K562 (cell line): Measurements from ENCODE around the gene DENND1A. TPM values are rescaled to one million over a fixed set of nuclear protein-coding genes. Genes with fewer than 3 reads are reported as not detected.
A peak's percentile ranks its signal among the peaks of the same experiment; 100 is the strongest.

Experiments used
- ATAC-seq: fragments of 200-7000 bp; cut with Tn5 transposase; 3 replicates; pipeline ENCODE4 v1.9.1; 2020; ENCODE audit warnings: moderate library complexity
- BruUV-seq: library from RNA; stranded (reverse); fragments of 400-500 nt; replicated peaks from 2 replicates; lab custom pipeline; 2021; lab: Mats Ljungman, UMichigan
- CTCF ChIA-PET: fragments of 300-600 bp; formaldehyde crosslinking; extraction: SDS; loops from one replicate; lab custom pipeline; 2021; ENCODE audit warnings: low intra/inter-chr PET ratio; lab: Yijun Ruan, JAX
- POLR2A ChIA-PET: fragments of 300-600, 350-650 bp; sonication (Branson Sonifier 250); formaldehyde crosslinking; extraction: SDS; loops from one replicate; lab custom pipeline; 2021; ENCODE audit warnings: antibody characterized with exemption, inconsistent platforms; lab: Yijun Ruan, JAX
- DNase-seq, 4 experiments: peaks; one replicate each; pipeline versions ENCODE4 v3.0.0 to v3.0.0-alpha.2; 2011 to 2018; ENCODE audit warnings: low spot score in 3 of 4, mixed read lengths in 3 of 4; ENCODE audit errors: extremely low read depth in 1 of 4
- FAIRE-seq: peaks from 2 replicates; lab custom pipeline; 2011; peaks lifted over from hg19 to GRCh38; lab: Jason Lieb, UNC
- H2AFZ ChIP-seq: 2 replicates; pipeline ENCODE4 v1.6.0; 2011; ENCODE audit warnings: low read depth, low read length, control low read depth, inconsistent platforms
- H3K27ac ChIP-seq: fragments of 200-600 bp; 3 replicates; pipeline ENCODE4 v1.8.0; 2011; ENCODE audit warnings: low read depth, mild to moderate bottlenecking, control low read depth, inconsistent platforms, low read length, moderate library complexity, mixed read lengths; ENCODE audit errors: extremely low read depth
- H3K27me3 ChIP-seq, 2 experiments: fragments of 300-600 bp in 1 of 2; 2 replicates in 1 of 2; 3 replicates in 1 of 2; pipeline versions ENCODE4 v1.6.0 to v1.8.0; 2011; ENCODE audit warnings: inconsistent platforms in 2 of 2, low read length in 2 of 2, mild to moderate bottlenecking in 1 of 2, mixed read lengths in 1 of 2, moderate library complexity in 1 of 2; ENCODE audit not compliant: control insufficient read depth in 2 of 2, insufficient read depth in 2 of 2
- H3K36me3 ChIP-seq: fragments of 300-600 bp; 3 replicates; pipeline ENCODE4 v1.8.0; 2011; ENCODE audit warnings: mild to moderate bottlenecking, low read length, inconsistent platforms; ENCODE audit not compliant: control insufficient read depth, insufficient read depth
- H3K4me1 ChIP-seq, 2 experiments: fragments of 200-600 bp in 1 of 2; replicated peaks in 1 of 2; 2 replicates in 1 of 2; 3 replicates in 1 of 2; pipeline versions ENCODE4 v1.5.1 to v1.8.0; 2011; ENCODE audit warnings: inconsistent platforms in 2 of 2, low read length in 2 of 2, mild to moderate bottlenecking in 1 of 2, mixed read lengths in 1 of 2, moderate library complexity in 1 of 2; ENCODE audit not compliant: control insufficient read depth in 2 of 2, insufficient read depth in 2 of 2
- H3K4me2 ChIP-seq: 2 replicates; pipeline ENCODE4 v1.6.1; 2011; ENCODE audit warnings: low read length, control low read depth, inconsistent platforms, mixed read lengths; ENCODE audit not compliant: insufficient read depth
- H3K4me3 ChIP-seq: fragments of 200-600 bp; sonication (generic), shearing (Covaris generic); 2 replicates; pipeline ENCODE4 v1.5.1; 2016; ENCODE audit warnings: control low read depth, inconsistent platforms
- H3K79me2 ChIP-seq: fragments of 200-600 bp; 3 replicates; pipeline ENCODE4 v1.8.0; 2011; ENCODE audit warnings: low read length, inconsistent platforms; ENCODE audit not compliant: control insufficient read depth, insufficient read depth
- H3K9ac ChIP-seq, 2 experiments: 2 replicates each; pipeline versions ENCODE4 v1.6.0 to v1.6.1; 2011; ENCODE audit warnings: low read depth in 2 of 2, low read length in 2 of 2, control low read depth in 1 of 2, inconsistent platforms in 1 of 2, mild to moderate bottlenecking in 1 of 2, mixed read lengths in 1 of 2; ENCODE audit not compliant: insufficient read depth in 1 of 2
- H3K9me1 ChIP-seq: one replicate; pipeline ENCODE4 v1.6.0; 2011; ENCODE audit warnings: inconsistent platforms, mild to moderate bottlenecking, low read length, moderate library complexity; ENCODE audit not compliant: control insufficient read depth, insufficient read depth
- H3K9me3 ChIP-seq: replicated peaks from 2 replicates; pipeline ENCODE4 v1.5.1; 2011; ENCODE audit warnings: low read depth, low read length, inconsistent platforms; ENCODE audit not compliant: control insufficient read depth, insufficient read depth
- H4K20me1 ChIP-seq: replicated peaks from 2 replicates; pipeline ENCODE4 v1.6.1; 2011; ENCODE audit warnings: low read length, inconsistent platforms, mixed read lengths; ENCODE audit not compliant: control insufficient read depth, insufficient read depth
- SPI1 ChIP-seq: IDR thresholded peaks from 2 replicates; pipeline ENCODE4 v1.6.1; 2011; ENCODE audit warnings: low read depth, low read length, control low read depth, borderline replicate concordance
- WGBS: fragments of 100-300 bp; shearing (Covaris generic); methylation state at CpG from one replicate; pipeline ENCODE4 v1.1.6; 2016; ENCODE audit warnings: low coverage, mixed read lengths; ENCODE audit not compliant: insufficient coverage; ENCODE audit errors: missing lambda C conversion rate; 5-methylcytosine and 5-hydroxymethylcytosine counted together
- in situ Hi-C: fragments of 300-500 bp; cut with MboI; formaldehyde crosslinking; loops from 4 replicates; pipeline ENCODE4 v1.15.0; 2018; ENCODE audit warnings: inconsistent platforms, mixed read lengths
- intact Hi-C: fragments of 100-400 bp; cut with micrococcal nuclease; formaldehyde crosslinking; loops from 2 replicates; pipeline ENCODE4 v1.14.2; 2022
- polyA plus RNA-seq, 8 experiments: library from polyadenylated mRNA; depleted of rRNA in 4 of 8; stranded (reverse) in 5 of 8; unstranded in 3 of 8; fragments of >200 nt; fragmentation: Nextera tagmentation in 2 of 8; fragmentation: Illumina TruSeq in 1 of 8; extraction: Ambion mirVana in 2 of 8; extraction: Trizol in 1 of 8; gene quantifications; 2 replicates each; pipeline versions ENCODE4 v1.2.1 to v1.2.3, GENCODE V29; 2011 to 2014; ENCODE audit warnings: inconsistent platforms in 1 of 8, missing spikeins in 1 of 8
- total RNA-seq, 7 experiments: library from RNA; depleted of rRNA in 6 of 7; stranded (reverse); fragments of >200 nt in 6 of 7; fragmentation: Illumina TruSeq in 2 of 7; extraction: Trizol in 2 of 7; gene quantifications; 2 replicates each; pipeline versions ENCODE4 v1.2.1 to v1.2.3, GENCODE V29; 2011 to 2021; ENCODE audit warnings: low replicate concordance in 1 of 7
- TF ChIP-seq, protein P1 (sequence below): sonication (generic); formaldehyde crosslinking; IDR thresholded peaks from 2 replicates; pipeline ENCODE4 v1.4.0; 2020; ENCODE audit warnings: mild to moderate bottlenecking, missing genetic modification reagents

DENND1A gene
- total and polyA plus RNA-seq, 9 of the 15 experiments (the other 6 are each of a cell fraction or from before 2014, with no cell fraction given), result 7.6 to 29.5 (median 15.7) TPM

DNA sequence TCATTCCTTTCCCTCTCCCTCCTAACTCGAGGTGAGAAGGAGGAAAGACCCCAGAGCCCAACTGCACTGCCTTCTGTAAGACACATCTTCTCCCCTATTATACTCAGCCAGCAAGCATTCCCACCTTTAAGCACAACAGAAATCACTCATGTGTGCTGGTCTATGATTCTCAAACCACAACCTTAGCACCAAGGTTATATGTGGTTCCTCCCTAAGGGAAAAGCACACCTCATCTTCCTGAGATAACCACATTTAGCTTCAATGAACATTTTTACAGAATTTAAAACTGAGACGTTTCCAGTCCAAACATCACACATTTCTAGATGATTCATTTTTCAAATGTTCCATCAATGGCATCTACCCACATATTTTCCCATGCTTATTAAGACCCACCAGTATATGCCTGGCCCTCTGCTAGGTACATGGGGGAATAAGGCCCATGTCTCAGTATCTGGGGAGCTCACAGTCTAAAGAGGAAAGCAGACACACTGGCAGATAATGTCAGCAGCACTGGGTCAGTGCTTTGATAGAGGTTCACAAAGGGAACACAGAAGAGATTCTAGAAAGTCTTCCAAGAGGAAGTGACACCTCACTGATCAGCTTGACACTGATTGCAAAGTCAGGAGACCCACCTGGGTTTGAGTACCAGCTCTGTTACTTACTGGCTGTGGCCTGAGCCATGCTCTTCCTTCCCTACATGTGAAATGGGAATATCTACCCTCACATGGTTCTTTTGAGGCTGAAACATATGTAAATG lies 245.4 kb downstream of the DENND1A start:
- no peak for ATAC-seq
- Histone ChIP-seq H3K4me2 (no peak overlapping the region), H3K9me3 (no peaks in the 10 kb centered on the region), H3K36me3 (no peaks in the 10 kb centered on the region), H3K9ac (no peak overlapping the region)
- in situ Hi-C loops, result no loop called here
- CTCF ChIA-PET, result no interaction called here
- TF ChIP-seq, protein P1, sequence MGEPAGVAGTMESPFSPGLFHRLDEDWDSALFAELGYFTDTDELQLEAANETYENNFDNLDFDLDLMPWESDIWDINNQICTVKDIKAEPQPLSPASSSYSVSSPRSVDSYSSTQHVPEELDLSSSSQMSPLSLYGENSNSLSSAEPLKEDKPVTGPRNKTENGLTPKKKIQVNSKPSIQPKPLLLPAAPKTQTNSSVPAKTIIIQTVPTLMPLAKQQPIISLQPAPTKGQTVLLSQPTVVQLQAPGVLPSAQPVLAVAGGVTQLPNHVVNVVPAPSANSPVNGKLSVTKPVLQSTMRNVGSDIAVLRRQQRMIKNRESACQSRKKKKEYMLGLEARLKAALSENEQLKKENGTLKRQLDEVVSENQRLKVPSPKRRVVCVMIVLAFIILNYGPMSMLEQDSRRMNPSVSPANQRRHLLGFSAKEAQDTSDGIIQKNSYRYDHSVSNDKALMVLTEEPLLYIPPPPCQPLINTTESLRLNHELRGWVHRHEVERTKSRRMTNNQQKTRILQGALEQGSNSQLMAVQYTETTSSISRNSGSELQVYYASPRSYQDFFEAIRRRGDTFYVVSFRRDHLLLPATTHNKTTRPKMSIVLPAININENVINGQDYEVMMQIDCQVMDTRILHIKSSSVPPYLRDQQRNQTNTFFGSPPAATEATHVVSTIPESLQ (CRISPR knock-in tag), result no peak
- 0 out of 2 replicates have a peak, but pooled peaks have one; percentile 9 for TF ChIP-seq SPI1
- TF ChIP-seq, all 486 proteins: peak for 1
- H3K27me3 ChIP-seq, result no peaks in the 10 kb centered on the region
- 7% methylated on average over 1 of the region's 2 CpGs for WGBS
- POLR2A ChIA-PET, result interaction anchor here (1.0 kb wide), 1 partner anchor 188 kb away, joined by 3 read pairs; no protein-coding TSS in a partner anchor
- DNase-seq (no peak), FAIRE-seq (no peak)
- H3K27ac ChIP-seq, result no peak overlapping the region
- H3K9me1 ChIP-seq, result no peaks in the 10 kb centered on the region
- no peak overlapping the region for H3K4me3 ChIP-seq
- BruUV-seq, result no TSS peak
- no peak overlapping the region for H2AFZ ChIP-seq
- H3K4me1 ChIP-seq, result peaks cover 0 to 3% of the 10 kb centered on the region in 2 experiments; a peak in 1 of 5 replicates
- no peaks in the 10 kb centered on the region for H3K79me2 ChIP-seq
- intact Hi-C loops, result loop anchor here (10.0 kb wide), 1 partner anchor 140 kb away; no protein-coding TSS in a partner anchor
- H4K20me1 ChIP-seq, result peaks cover 3% of the 10 kb centered on the region; the same call in 1 of the 2 replicates
